ENCODE results near the gene RND3.

GRCh38 chr2:150450765-150451164, 36.7 kb downstream of the RND3 start:
- TF ChIP-seq EZH2 (IDR thresholded peaks at IDR 0.05; ENCODE audit: insufficient read depth, poor library complexity, severe bottlenecking) (no peak), EZH2phosphoT487 (IDR thresholded peaks at IDR 0.05; ENCODE audit: insufficient read depth, low read depth) (no peak)
